Measurements from ENCODE around the gene PPFIA2. TPM values are rescaled to one million over a fixed set of nuclear protein-coding genes. Genes with fewer than 3 reads are reported as not detected.
"Not testable (repeated sequence)": the region's sequence is repeated elsewhere in the genome, so short reads cannot be mapped to it uniquely, and the experiment has no call there.

Gene PPFIA2
- total RNA-seq, 1 donor from 2014 or later: not detected

GRCh38 chr12:81212996-81213696 is 546.0 kb downstream of the PPFIA2 start:
- intact Hi-C loops (cut with micrococcal nuclease): no loop called here

- intact Hi-C loops (cut with micrococcal nuclease): no loop called here
These were observed 547.8 kb downstream of the PPFIA2 start for GRCh38 chr12:81211306-81211705.

DNA sequence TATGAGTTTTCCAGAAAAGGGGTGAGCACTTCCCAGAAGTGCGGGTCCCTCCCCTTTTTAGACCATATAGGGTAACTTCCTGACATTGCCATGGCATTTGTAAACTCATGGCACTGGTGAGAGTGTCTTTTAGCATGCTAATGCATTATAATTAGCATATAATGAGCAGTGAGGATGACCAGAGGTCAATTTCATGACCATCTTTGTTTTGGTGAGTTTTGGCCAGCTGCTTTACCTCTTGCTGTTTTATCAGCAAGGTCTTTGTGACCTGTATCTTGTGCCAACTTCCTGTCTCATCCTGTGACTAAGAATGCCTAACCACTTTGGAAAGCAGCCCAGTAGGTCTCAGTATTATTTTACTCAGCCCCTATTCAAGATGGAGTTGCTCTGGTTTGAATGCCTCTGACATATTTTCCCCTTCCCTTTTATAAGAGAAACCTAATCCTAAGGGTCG is 549.4 kb downstream of the PPFIA2 start:
- intact Hi-C loops (cut with micrococcal nuclease): not testable (repeated sequence)

DNA sequence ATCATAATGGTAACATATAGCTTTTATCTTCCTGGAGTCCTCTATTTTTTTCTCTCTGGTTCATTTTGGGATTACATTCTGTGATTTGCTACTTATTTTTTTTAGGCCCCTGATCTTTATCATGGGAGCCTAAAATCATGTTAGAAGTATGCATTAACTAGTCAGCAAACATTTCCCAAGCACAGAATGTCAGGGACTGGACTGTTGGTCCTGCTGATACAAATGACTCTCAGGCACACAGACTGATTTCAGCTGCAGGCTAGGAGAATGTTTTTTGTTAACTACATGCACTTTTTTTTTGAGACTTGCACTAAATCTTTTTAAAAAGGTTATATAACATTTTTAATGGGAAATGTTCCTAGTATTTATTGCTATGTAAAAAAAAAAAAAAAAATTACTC is 550.1 kb downstream of the PPFIA2 start:
- intact Hi-C loops (cut with micrococcal nuclease): no loop called here

GRCh38 chr12:81208187-81208911 is 550.8 kb downstream of the PPFIA2 start:
- intact Hi-C loops (cut with micrococcal nuclease): no loop called here

All from T-helper 2 cell treated with Interferon-gamma antibody and Interleukin-4, amounts not matched to agents 100 ng/mL and 5 ng/mL, for 36 hours (primary cell).